ENCODE measurements around the gene PPM1J. TPM values are rescaled to one million over a fixed set of nuclear protein-coding genes. Genes with fewer than 3 reads are reported as not detected.
A peak's percentile ranks its signal among the peaks of the same experiment; 100 is the strongest.

PPM1J gene
- total RNA-seq, 2 experiments from 2014 or later, result 1.7 to 2.8 TPM

- peak overlapping the region; percentile 72 for H3K27ac Mint-ChIP-seq
- no peaks in the 10 kb centered on the region for H3K9me3 Mint-ChIP-seq
- peaks cover 11% of the 10 kb centered on the region for H3K27me3 Mint-ChIP-seq
- ATAC-seq (peak; percentile 70), DNase-seq (peak; percentile 83)
- H3K4me1 Mint-ChIP-seq (ENCODE audit: low read depth), result peaks cover 59% of the 10 kb centered on the region
- intact Hi-C loops (cut with micrococcal nuclease), result loop anchor here (5.0 to 10.0 kb wide), 2 partner anchors 33 to 90 kb away; partner anchors contain the start of genes CAPZA1, MOV10 and ST7L
- ChIA-PET POLR2A (interaction anchor here (0.5 to 7.5 kb wide), 10 partner anchors 11 to 314 kb away, joined by 3 to 59 read pairs (median 4); partner anchors contain the start of genes CAPZA1, MOV10 and ST7L), CTCF (interaction anchor here (1.0 to 6.2 kb wide), 7 partner anchors 9 to 368 kb away, joined by 3 to 60 read pairs (median 6); partner anchors contain the start of genes LRIG2, MOV10 and PPM1J)
- no peak for TF ChIP-seq CTCF (IDR thresholded peaks at IDR 0.05)
- peak overlapping the region; percentile 71 for H3K4me3 Mint-ChIP-seq
- H3K36me3 Mint-ChIP-seq (ENCODE audit: low read depth), result peaks cover 8% of the 10 kb centered on the region
These were observed 10.1 kb downstream of the PPM1J start for GRCh38 chr1:112704934-112705627.

GRCh38 chr1:112704391-112704933 lies 10.7 kb downstream of the PPM1J start:
- H3K27ac Mint-ChIP-seq, result peak overlapping the region; percentile 72
- peaks cover 11% of the 10 kb centered on the region for H3K36me3 Mint-ChIP-seq (ENCODE audit: low read depth)
- ATAC-seq (peak; percentile 54), DNase-seq (peak; percentile 70)
- no peak for TF ChIP-seq CTCF (IDR thresholded peaks at IDR 0.05)
- H3K9me3 Mint-ChIP-seq, result no peaks in the 10 kb centered on the region
- intact Hi-C loops (cut with micrococcal nuclease), result loop anchor here (10.0 kb wide), 1 partner anchor 90 kb away; the partner anchor contains the start of genes CAPZA1 and ST7L
- peaks cover 9% of the 10 kb centered on the region for H3K27me3 Mint-ChIP-seq
- H3K4me3 Mint-ChIP-seq, result peak overlapping the region; percentile 71
- peaks cover 59% of the 10 kb centered on the region for H3K4me1 Mint-ChIP-seq (ENCODE audit: low read depth)
- CTCF ChIA-PET, result interaction anchor here (1.0 to 6.2 kb wide), 7 partner anchors 9 to 368 kb away, joined by 3 to 60 read pairs (median 6); partner anchors contain the start of genes LRIG2, MOV10 and PPM1J
- POLR2A ChIA-PET, result interaction anchor here (0.9 to 7.5 kb wide), 10 partner anchors 10 to 313 kb away, joined by 3 to 59 read pairs (median 4); partner anchors contain the start of genes CAPZA1, MOV10, PPM1J and ST7L

- Mint-ChIP-seq H3K9me3 (no peaks in the 10 kb centered on the region), H3K36me3 (ENCODE audit: low read depth) (peaks cover 16% of the 10 kb centered on the region), H3K4me1 (ENCODE audit: low read depth) (peaks cover 60% of the 10 kb centered on the region), H3K27ac (no peak overlapping the region), H3K27me3 (peaks cover 9% of the 10 kb centered on the region), H3K4me3 (no peak overlapping the region)
- ATAC-seq (no peak), DNase-seq (no peak)
- no peak for TF ChIP-seq CTCF (IDR thresholded peaks at IDR 0.05)
- intact Hi-C loops (cut with micrococcal nuclease), result loop anchor here (10.0 kb wide), 1 partner anchor 89 kb away; the partner anchor contains the start of genes CAPZA1 and ST7L
- ChIA-PET POLR2A (interaction anchor here (0.9 to 7.5 kb wide), 13 partner anchors 9 to 313 kb away, joined by 3 to 59 read pairs (median 5); partner anchors contain the start of genes CAPZA1, MOV10, PPM1J and ST7L), CTCF (interaction anchor here (1.0 to 6.2 kb wide), 5 partner anchors 13 to 369 kb away, joined by 3 to 60 read pairs (median 6); partner anchors contain the start of genes LRIG2 and PPM1J)
These were observed 11.4 kb downstream of the PPM1J start for GRCh38 chr1:112703706-112704105.

GRCh38 chr1:112702420-112703261 lies 12.5 kb downstream of the PPM1J start:
- Mint-ChIP-seq H3K4me3 (no peak overlapping the region), H3K27me3 (peaks cover 2% of the 10 kb centered on the region), H3K27ac (peak overlapping the region; percentile 22), H3K36me3 (ENCODE audit: low read depth) (peaks cover 17% of the 10 kb centered on the region), H3K9me3 (no peaks in the 10 kb centered on the region), H3K4me1 (ENCODE audit: low read depth) (peaks cover 60% of the 10 kb centered on the region)
- intact Hi-C loops (cut with micrococcal nuclease), result loop anchor here (10.0 kb wide), 1 partner anchor 88 kb away; the partner anchor contains the start of genes CAPZA1 and ST7L
- POLR2A ChIA-PET, result interaction anchor here (1.0 to 7.5 kb wide), 5 partner anchors 10 to 311 kb away, joined by 3 to 59 read pairs (median 6); partner anchors contain the start of gene MOV10
- no peak for TF ChIP-seq CTCF (IDR thresholded peaks at IDR 0.05)
- ATAC-seq (no peak), DNase-seq (no peak)
- CTCF ChIA-PET, result interaction anchor here (1.0 to 6.2 kb wide), 5 partner anchors 14 to 312 kb away, joined by 3 to 60 read pairs (median 4); partner anchors contain the start of gene PPM1J
